AG20443 (cell line): ENCODE measurements around the gene RTN4R.

Source experiments
- DNase-seq: peaks from one replicate; pipeline ENCODE4 v3.0.0; 2012; ENCODE audit warnings: low spot score, mixed read lengths

Gene RTN4R

GRCh38 chr22:20241579-20242392 is 26.3 kb downstream of the RTN4R start:
- DNase-seq, result no peak

- DNase-seq, result no peak
Observed at GRCh38 chr22:20240900-20241299, 27.2 kb downstream of the RTN4R start.

GRCh38 chr22:20240447-20240764 is 27.7 kb downstream of the RTN4R start:
- DNase-seq, result no peak

- no peak for DNase-seq
Observed at GRCh38 chr22:20239676-20240446, 28.3 kb downstream of the RTN4R start.

GRCh38 chr22:20238901-20239675 is 29.0 kb downstream of the RTN4R start:
- peak; percentile 62 for DNase-seq

- no peak for DNase-seq
Observed at GRCh38 chr22:20238536-20238900, 29.6 kb downstream of the RTN4R start.

GRCh38 chr22:20237480-20238440 is 30.4 kb downstream of the RTN4R start:
- no peak for DNase-seq

- no peak for DNase-seq
Observed at GRCh38 chr22:20236052-20236717, 31.9 kb downstream of the RTN4R start.

- DNase-seq, result no peak
Observed at GRCh38 chr22:20235389-20235991, 32.6 kb downstream of the RTN4R start.

GRCh38 chr22:20234760-20235388 is 33.2 kb downstream of the RTN4R start:
- no peak for DNase-seq

- no peak for DNase-seq
Observed at GRCh38 chr22:20234314-20234682, 33.8 kb downstream of the RTN4R start.

GRCh38 chr22:20233351-20234313 is 34.5 kb downstream of the RTN4R start:
- no peak for DNase-seq

- no peak for DNase-seq
Observed at GRCh38 chr22:20232781-20233180, 35.3 kb downstream of the RTN4R start.

- DNase-seq, result no peak
Observed at GRCh38 chr22:20232237-20232598, 35.9 kb downstream of the RTN4R start.

GRCh38 chr22:20231514-20232236 is 36.4 kb downstream of the RTN4R start:
- no peak for DNase-seq

GRCh38 chr22:20230777-20231420 is 37.2 kb downstream of the RTN4R start:
- no peak for DNase-seq

GRCh38 chr22:20229916-20230775 is 38.0 kb downstream of the RTN4R start:
- no peak for DNase-seq
